Stimulated activated CD4-positive, alpha-beta T cell treated with anti-CD3 and anti-CD28 coated beads, Interleukin-12 subunit alpha, Interleukin-12 subunit beta, amount 100 ng/mL, for 24 hours (primary cell): ENCODE measurements around the gene METTL25B.

Experiments
- DNase-seq, 2 experiments: peaks; one replicate each; pipeline ENCODE4 v3.0.0-alpha.2; 2020; ENCODE audit warnings: low read depth in 2 of 2

METTL25B gene

GRCh38 chr1:156768610-156769295 lies 40.5 kb downstream of the METTL25B start:
- DNase-seq = no peak

DNA sequence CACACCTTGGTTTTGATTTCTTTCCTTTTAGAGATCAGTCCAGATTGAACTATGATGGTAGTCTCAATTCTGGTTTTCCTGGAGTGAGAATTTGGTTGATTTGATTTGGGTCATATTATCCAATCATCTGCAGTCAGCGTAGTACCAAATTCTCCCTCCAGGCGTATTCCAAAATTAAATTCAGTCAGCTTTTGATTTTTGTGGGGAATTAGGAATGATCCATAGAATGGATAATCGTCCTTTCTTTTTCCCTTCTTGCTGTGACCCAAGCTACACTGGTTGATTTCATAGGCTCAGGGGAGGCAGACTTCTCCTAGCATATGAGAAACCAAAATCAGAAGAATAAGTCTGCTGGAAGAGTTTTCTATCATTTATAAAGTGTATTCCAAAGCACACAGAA lies 44.0 kb downstream of the METTL25B start:
- DNase-seq = no peak

- no peak for DNase-seq
These were observed 44.6 kb downstream of the METTL25B start for GRCh38 chr1:156772728-156773497.

GRCh38 chr1:156773607-156774006 lies 45.3 kb downstream of the METTL25B start:
- no peak for DNase-seq

DNA sequence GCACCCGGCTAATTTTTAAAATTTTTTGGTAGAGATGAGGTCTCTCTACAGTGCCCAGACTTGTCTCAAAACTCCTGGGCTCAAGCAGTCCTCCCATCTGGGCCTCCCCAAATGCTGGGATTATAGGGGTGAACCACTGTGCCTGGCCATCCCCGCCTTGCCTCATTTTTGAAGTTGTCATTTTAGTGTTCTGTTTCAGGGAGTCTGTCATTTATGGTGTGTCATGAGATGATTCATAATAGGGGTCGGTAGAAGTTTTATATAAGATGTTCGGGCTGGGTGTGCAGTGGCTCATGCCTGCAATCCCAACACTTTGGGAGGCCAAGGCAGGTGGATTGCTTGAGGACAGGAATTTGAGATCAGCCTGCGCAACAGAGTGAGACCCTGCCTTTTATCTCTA lies 47.5 kb downstream of the METTL25B start:
- no peak for DNase-seq

DNA sequence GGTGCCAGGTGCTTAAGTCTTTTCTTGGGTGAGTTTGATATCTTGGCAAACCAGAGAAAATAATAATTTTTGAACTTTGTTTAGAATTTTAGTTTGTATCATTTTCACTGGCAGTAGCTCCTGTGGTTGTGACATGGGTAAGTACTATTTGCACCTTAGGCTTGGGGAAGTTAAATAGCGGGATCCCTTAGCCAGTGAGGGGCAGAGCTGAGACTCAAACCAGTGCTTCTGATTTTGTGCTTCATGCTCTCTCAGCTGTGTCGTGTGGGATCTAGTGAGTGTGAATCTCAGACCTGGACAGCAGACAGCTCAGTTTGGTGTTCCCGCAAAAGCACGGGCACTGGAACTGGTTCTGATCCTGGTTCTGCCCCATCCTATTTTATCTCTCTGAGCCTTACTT lies 48.7 kb downstream of the METTL25B start:
- no peak for DNase-seq

DNA sequence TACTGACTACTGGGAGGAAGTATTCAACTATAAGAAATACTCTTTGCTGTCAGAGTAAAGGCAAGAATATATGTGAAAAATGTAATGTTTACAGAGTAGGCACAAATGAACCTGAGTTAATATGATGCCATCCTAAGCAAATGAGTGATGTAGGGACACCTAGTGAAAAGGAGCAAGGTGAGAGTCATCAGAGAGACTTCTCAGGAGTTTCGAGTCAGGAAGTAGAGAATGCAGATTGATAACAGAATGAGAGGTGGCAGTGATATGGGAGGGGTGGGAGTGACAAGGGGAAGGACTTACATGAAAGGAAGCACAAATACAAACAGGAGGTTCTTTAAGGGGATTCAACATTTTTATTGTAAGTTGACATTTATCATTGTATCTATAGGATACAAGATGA lies 49.3 kb downstream of the METTL25B start:
- no peak for DNase-seq

DNA sequence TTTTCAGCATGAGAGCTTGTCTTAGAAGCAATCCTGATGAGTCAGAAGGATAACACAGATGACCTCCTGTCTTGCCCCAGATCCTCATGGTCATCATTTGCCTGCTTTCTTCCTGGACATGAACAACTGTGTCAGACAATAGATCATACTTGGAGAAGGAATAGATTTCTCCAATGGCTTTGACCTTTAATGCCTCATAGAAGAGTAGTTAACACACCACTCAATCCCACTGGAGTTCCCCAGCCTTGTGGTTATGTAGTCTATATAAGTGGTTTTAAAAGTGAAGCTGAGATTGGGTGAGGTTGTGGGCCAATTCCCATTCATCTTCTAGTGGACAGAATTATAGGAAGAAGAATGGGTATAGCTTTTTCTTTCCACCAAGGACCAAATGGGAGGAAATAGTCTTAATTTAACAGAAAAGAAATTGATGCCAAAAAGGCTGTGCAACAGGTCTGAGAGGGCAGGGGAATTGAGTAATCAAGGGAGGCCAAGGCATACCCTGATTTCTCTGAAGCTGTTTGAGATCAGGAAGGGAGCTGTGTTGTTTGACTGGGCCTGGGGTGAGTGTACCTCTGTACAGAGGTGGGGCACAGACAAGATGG lies 53.4 kb downstream of the METTL25B start:
- DNase-seq = no peak

- no peak for DNase-seq
These were observed 57.2 kb downstream of the METTL25B start for GRCh38 chr1:156785458-156785857.
